Transverse colon (tissue), 4 donors: ENCODE measurements around the gene GFRA1. TPM values are rescaled to one million over a fixed set of nuclear protein-coding genes. Genes with fewer than 3 reads are reported as not detected.

Source experiments
- DNase-seq: peaks from one replicate; pipeline ENCODE4 v3.0.0-alpha.2; 2019
- H3K27ac ChIP-seq, 4 donors: fragments of 200-600 bp; sonication (generic); 2 replicates each; pipeline ENCODE4 v1.5.1; 2016 to 2018; ENCODE audit warnings: inconsistent platforms in 4 of 4
- H3K27me3 ChIP-seq: fragments of 200-600 bp; sonication (generic); 2 replicates; pipeline ENCODE4 v1.5.1; 2017; ENCODE audit warnings: inconsistent platforms
- H3K36me3 ChIP-seq, 4 donors: fragments of 200-600 bp; sonication (generic); 2 replicates each; pipeline ENCODE4 v1.5.1; 2017 to 2019; ENCODE audit warnings: inconsistent platforms in 4 of 4
- H3K4me1 ChIP-seq, 4 donors: fragments of 200-600 bp; sonication (generic); 2 replicates each; pipeline ENCODE4 v1.5.1; 2017 to 2020; ENCODE audit warnings: inconsistent platforms in 4 of 4
- H3K4me3 ChIP-seq, 4 donors: fragments of 200-600 bp; sonication (generic); 1 replicate in 1 of 4; 2 replicates in 3 of 4; pipeline versions ENCODE4 v1.5.1 to v1.6.1; 2017 to 2019; ENCODE audit warnings: inconsistent platforms in 4 of 4
- H3K9me3 ChIP-seq, 2 donors: fragments of 200-600 bp; sonication (generic); 2 replicates each; pipeline ENCODE4 v1.5.1; 2017 to 2019; ENCODE audit warnings: inconsistent platforms in 2 of 2
- EP300 ChIP-seq: sonication (generic); formaldehyde crosslinking; IDR thresholded peaks from one replicate; pipeline ENCODE4 v1.6.1; 2017; ENCODE audit warnings: antibody characterized with exemption, low read depth
- POLR2A ChIP-seq: fragments of 450-650 bp; IDR thresholded peaks from one replicate; pipeline ENCODE4 v1.6.1; 2016; ENCODE audit warnings: antibody characterized with exemption, mild to moderate bottlenecking, moderate library complexity
- POLR2AphosphoS5 ChIP-seq, 3 donors: sonication (generic); formaldehyde crosslinking; IDR thresholded peaks; one replicate each; pipeline ENCODE4 v1.6.1; 2016; ENCODE audit warnings: antibody characterized with exemption in 3 of 3
- WGBS, 2 donors: methylation state at CpG; one replicate each; pipeline ENCODE4 v1.1.5; 2018; ENCODE audit warnings: low coverage in 1 of 2; 5-methylcytosine and 5-hydroxymethylcytosine counted together
- in situ Hi-C, 4 donors: fragments of 200-750 bp; cut with MboI; loops; one replicate each; pipeline versions ENCODE4 v1.15.0 to v1.15.1; 2017; ENCODE audit warnings: low sequenced_read_pairs in 3 of 4, low pct_ligation_motif_present in 1 of 4, low pct_unique_long_range_greater_than_20kb in 1 of 4
- intact Hi-C: fragments of 100-400 bp; cut with DNase I; formaldehyde crosslinking; loops from one replicate; pipeline ENCODE4 v1.15.1; 2023; ENCODE audit warnings: low total_unique reads
- total RNA-seq, 4 donors: library from RNA; depleted of rRNA; stranded (reverse); fragments of >200 nt; gene quantifications; one replicate each; pipeline ENCODE4 v1.1.0, GENCODE V29; 2016
- TF ChIP-seq, protein P1 (sequence below), 5 experiments: fragments of 200-600 bp in 3 of 5; fragments of 450-650 bp in 2 of 5; sonication (generic) in 3 of 5; IDR thresholded peaks; 1 replicate in 2 of 5; 2 replicates in 3 of 5; pipeline ENCODE4 v1.5.1; 2016 to 2017; ENCODE audit warnings: antibody characterized with exemption in 5 of 5, inconsistent platforms in 3 of 5, mild to moderate bottlenecking in 2 of 5, moderate library complexity in 1 of 5

GFRA1 gene
- total RNA-seq, 4 donors from 2014 or later = 12.0 to 32.8 (median 17.3) TPM

DNA sequence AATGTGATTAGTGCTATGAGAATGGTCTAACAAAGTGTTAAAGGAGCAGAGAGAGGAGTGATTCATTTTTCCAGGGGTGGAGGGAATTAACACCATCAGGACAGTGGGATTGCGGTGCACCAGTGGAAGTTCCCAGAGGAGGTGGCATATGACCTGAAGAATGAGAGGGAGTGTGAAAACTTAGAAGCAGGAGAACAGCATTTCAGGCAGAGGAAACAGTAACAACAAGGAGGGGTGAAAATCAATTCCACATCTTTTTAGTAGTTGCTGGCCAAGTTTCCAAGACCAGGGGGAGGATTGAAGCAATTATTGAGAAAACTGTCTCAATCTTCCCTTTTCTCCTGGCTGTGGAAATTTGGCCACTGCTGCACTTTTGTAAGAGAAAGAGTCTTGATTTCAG lies 27.5 kb upstream of the GFRA1 start:
- H3K27ac ChIP-seq = no peak overlapping the region
- TF ChIP-seq EP300 (no peak), POLR2AphosphoS5 (IDR thresholded peaks at IDR 0.05) (no peak), POLR2A (no peak)
- TF ChIP-seq, protein P1, sequence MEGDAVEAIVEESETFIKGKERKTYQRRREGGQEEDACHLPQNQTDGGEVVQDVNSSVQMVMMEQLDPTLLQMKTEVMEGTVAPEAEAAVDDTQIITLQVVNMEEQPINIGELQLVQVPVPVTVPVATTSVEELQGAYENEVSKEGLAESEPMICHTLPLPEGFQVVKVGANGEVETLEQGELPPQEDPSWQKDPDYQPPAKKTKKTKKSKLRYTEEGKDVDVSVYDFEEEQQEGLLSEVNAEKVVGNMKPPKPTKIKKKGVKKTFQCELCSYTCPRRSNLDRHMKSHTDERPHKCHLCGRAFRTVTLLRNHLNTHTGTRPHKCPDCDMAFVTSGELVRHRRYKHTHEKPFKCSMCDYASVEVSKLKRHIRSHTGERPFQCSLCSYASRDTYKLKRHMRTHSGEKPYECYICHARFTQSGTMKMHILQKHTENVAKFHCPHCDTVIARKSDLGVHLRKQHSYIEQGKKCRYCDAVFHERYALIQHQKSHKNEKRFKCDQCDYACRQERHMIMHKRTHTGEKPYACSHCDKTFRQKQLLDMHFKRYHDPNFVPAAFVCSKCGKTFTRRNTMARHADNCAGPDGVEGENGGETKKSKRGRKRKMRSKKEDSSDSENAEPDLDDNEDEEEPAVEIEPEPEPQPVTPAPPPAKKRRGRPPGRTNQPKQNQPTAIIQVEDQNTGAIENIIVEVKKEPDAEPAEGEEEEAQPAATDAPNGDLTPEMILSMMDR (IDR thresholded peaks at IDR 0.05) = no peak
- H3K4me3 ChIP-seq = no peak overlapping the region
- H3K27me3 ChIP-seq = no peaks in the 10 kb centered on the region
- no peaks in the 10 kb centered on the region for H3K4me1 ChIP-seq
- no peaks in the 10 kb centered on the region for H3K9me3 ChIP-seq
- no peaks in the 10 kb centered on the region for H3K36me3 ChIP-seq
- DNase-seq = no peak
- intact Hi-C loops = no loop called here
- in situ Hi-C loops = no loop called here
- 83 to 92% methylated on average over 1 of the region's 1 CpG for WGBS, 2 donors

DNA sequence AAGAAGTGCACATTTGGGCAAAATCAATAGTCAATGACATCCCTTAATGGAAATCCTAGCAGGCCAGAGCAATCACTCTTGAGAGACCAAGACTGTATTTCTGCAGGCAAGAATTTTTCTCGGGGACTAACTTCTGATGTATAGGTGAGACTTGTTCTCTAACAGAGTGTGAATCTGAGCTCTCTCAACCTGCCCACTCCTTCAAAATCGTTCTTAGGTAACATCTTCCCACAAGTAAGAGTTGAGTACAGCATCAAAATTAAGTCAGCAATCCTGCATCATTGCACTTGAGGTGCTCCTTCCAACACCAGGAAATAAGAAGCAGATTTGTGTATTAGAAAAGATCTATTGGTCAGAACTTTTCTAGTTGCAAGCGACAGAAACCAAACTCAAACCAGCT lies 25.6 kb upstream of the GFRA1 start:
- no peaks in the 10 kb centered on the region for H3K36me3 ChIP-seq
- no peaks in the 10 kb centered on the region for H3K27me3 ChIP-seq
- TF ChIP-seq POLR2AphosphoS5 (IDR thresholded peaks at IDR 0.05) (no peak), EP300 (no peak), POLR2A (no peak)
- TF ChIP-seq, protein P1 (IDR thresholded peaks at IDR 0.05) = no peak
- no peaks in the 10 kb centered on the region for H3K9me3 ChIP-seq
- 56 to 71% methylated on average over 3 of the region's 3 CpGs for WGBS, 2 donors
- H3K27ac ChIP-seq = no peak overlapping the region
- intact Hi-C loops = no loop called here
- DNase-seq = no peak
- no peak overlapping the region for H3K4me3 ChIP-seq
- in situ Hi-C loops = loop anchor here in 2 of 4 donors (25.0 kb wide), 2 partner anchors 486 to 586 kb away; no protein-coding TSS in a partner anchor
- H3K4me1 ChIP-seq = no peaks in the 10 kb centered on the region

DNA sequence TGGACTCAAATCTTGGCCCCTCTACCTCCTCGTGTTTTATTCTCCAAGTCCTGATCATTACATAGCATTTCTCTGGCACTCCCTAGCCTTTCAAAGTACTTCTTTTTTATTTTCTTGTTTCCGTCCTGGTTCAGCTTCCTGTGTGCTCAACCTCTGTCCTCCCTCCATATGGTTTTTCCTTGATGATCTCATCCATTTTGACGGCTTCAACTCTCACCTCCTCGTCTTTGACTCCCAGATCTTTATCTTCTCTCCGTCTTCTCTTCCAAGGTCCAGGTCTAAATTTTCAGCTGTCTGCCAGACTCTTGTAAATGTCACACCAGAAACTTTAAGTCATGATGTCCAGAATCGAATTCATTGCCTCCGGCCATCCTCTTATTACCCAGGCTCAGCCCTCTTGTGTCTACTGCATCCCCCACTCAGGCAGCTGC lies 23.3 kb upstream of the GFRA1 start:
- intact Hi-C loops = no loop called here

DNA sequence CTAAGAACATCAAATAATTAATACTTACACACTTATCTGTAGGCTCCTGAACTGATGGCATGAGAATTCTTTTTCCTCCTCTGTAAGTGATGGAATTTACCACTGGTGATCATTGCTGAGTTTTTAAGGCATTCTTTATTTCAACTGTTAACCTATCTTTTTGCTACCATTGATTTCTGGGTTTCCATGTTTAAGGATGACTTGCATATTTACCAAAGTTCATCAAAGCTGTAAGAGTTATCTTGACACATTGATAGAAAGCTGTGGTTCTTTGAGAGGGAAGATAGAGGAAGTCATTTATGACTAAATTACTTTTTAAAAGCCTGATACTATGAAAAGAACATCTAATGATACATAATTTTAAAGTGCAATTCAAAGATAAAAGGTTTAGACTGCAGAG lies 19.5 kb upstream of the GFRA1 start:
- no peaks in the 10 kb centered on the region for H3K27me3 ChIP-seq
- no peaks in the 10 kb centered on the region for H3K9me3 ChIP-seq
- no peaks in the 10 kb centered on the region for H3K4me1 ChIP-seq
- no peak for TF ChIP-seq POLR2A
- TF ChIP-seq EP300 = no peak
- TF ChIP-seq, protein P1 (IDR thresholded peaks at IDR 0.05) = no peak
- TF ChIP-seq POLR2AphosphoS5 (IDR thresholded peaks at IDR 0.05) = no peak
- in situ Hi-C loops (loop anchor here in 2 of 4 donors (25.0 kb wide), 2 partner anchors 480 to 580 kb away; no protein-coding TSS in a partner anchor), intact Hi-C loops (no loop called here)
- H3K27ac ChIP-seq = no peak overlapping the region
- H3K36me3 ChIP-seq = no peaks in the 10 kb centered on the region
- H3K4me3 ChIP-seq = no peak overlapping the region
- no peak for DNase-seq

More for the DNA sequence above, 23.3 kb upstream of the GFRA1 start:
- H3K4me1 ChIP-seq = no peaks in the 10 kb centered on the region
- H3K9me3 ChIP-seq = no peaks in the 10 kb centered on the region
- TF ChIP-seq, protein P1 (IDR thresholded peaks at IDR 0.05) = no peak
- TF ChIP-seq POLR2AphosphoS5 (IDR thresholded peaks at IDR 0.05) = no peak
- TF ChIP-seq POLR2A = no peak
- no peak for TF ChIP-seq EP300
- in situ Hi-C loops = loop anchor here in 2 of 4 donors (25.0 kb wide), 2 partner anchors 484 to 584 kb away; no protein-coding TSS in a partner anchor
- no peak overlapping the region for H3K27ac ChIP-seq
- no peaks in the 10 kb centered on the region for H3K27me3 ChIP-seq
- H3K4me3 ChIP-seq = no peak overlapping the region
- no peak for DNase-seq
- 49 to 57% methylated on average over 7 of the region's 7 CpGs for WGBS, 2 donors
- H3K36me3 ChIP-seq = no peaks in the 10 kb centered on the region
